Brain microvascular endothelial cell (primary cell): ENCODE measurements around the gene TMEM132E.

ENCODE experiments used
- DNase-seq: peaks from one replicate; pipeline ENCODE4 v3.0.0-alpha.2; 2020
- H3K27ac ChIP-seq: fragments of 250-450 bp; sonication (Bioruptor Pico); 2 replicates; pipeline ENCODE4 v1.5.1; 2020; ENCODE audit warnings: mild to moderate bottlenecking, moderate library complexity
- H3K27me3 ChIP-seq: fragments of 250-450 bp; sonication (Bioruptor Pico); replicated peaks from 2 replicates; pipeline ENCODE4 v1.5.1; 2020; ENCODE audit warnings: mild to moderate bottlenecking
- H3K36me3 ChIP-seq: fragments of 250-450 bp; sonication (Bioruptor Pico); replicated peaks from 2 replicates; pipeline ENCODE4 v1.5.1; 2020; ENCODE audit warnings: mild to moderate bottlenecking
- H3K4me3 ChIP-seq: 2 replicates; pipeline ENCODE4 v1.5.1; 2011; ENCODE audit warnings: low read depth, mild to moderate bottlenecking, control low read depth, low read length, moderate library complexity
- CTCF ChIP-seq: IDR thresholded peaks from 2 replicates; pipeline ENCODE4 v1.5.1; 2011; ENCODE audit warnings: low read depth, mild to moderate bottlenecking, moderate library complexity, low read length, control low read depth, inconsistent platforms; ENCODE audit errors: missing control alignments
- in situ Hi-C: cut with HindIII; loops from 2 replicates; pipeline ENCODE4 v1.10.0; 2017; ENCODE audit warnings: low sequenced_read_pairs, low pct_ligation_motif_present

TMEM132E gene

GRCh38 chr17:34586346-34586846, 7.0 kb downstream of the TMEM132E start:
- Histone ChIP-seq H3K27me3 (peaks cover 31% of the 10 kb centered on the region), H3K4me3 (no peak overlapping the region), H3K36me3 (no peaks in the 10 kb centered on the region), H3K27ac (no peak overlapping the region)
- no peak for DNase-seq
- TF ChIP-seq CTCF: no peak
- in situ Hi-C loops: no loop called here

- TF ChIP-seq CTCF: no peak
- H3K27ac ChIP-seq: no peak overlapping the region
- no peak for DNase-seq
- H3K27me3 ChIP-seq: peaks cover 13% of the 10 kb centered on the region
- in situ Hi-C loops: no loop called here
- no peaks in the 10 kb centered on the region for H3K36me3 ChIP-seq
- no peak overlapping the region for H3K4me3 ChIP-seq
Measured at GRCh38 chr17:34588266-34588665, 8.9 kb downstream of the TMEM132E start.

GRCh38 chr17:34589120-34589965, 10.0 kb downstream of the TMEM132E start:
- no peak for DNase-seq
- in situ Hi-C loops: no loop called here
- Histone ChIP-seq H3K4me3 (no peak overlapping the region), H3K27ac (no peak overlapping the region), H3K36me3 (no peaks in the 10 kb centered on the region), H3K27me3 (peaks cover 3% of the 10 kb centered on the region)
- TF ChIP-seq CTCF: no peak

- no peaks in the 10 kb centered on the region for H3K27me3 ChIP-seq
- in situ Hi-C loops: no loop called here
Measured at GRCh38 chr17:34592002-34592401, 12.6 kb downstream of the TMEM132E start.

DNA sequence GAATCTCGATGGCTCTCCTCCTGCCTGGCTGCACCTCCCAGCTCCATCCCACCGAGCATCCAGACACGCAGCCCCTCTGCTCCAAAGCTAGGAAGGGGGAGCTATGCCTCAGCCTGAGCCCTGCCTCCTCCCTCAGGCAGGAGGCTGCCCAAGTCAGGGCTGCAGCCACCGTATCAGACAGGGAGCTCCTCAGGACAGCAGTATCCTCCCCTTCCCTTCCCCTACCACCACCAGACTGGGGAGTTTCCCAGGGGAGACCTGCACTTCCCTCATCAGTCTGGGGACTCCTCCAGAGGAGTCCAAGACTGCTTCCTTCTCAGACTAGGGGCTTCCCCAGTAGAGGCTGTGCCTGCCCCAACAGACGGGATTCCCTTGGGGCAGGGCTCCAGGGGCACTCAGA, 17.5 kb downstream of the TMEM132E start:
- H3K27me3 ChIP-seq: no peaks in the 10 kb centered on the region
- no peak overlapping the region for H3K27ac ChIP-seq
- no peak for TF ChIP-seq CTCF
- no peak for DNase-seq
- in situ Hi-C loops: no loop called here
- H3K36me3 ChIP-seq: no peaks in the 10 kb centered on the region
- no peak overlapping the region for H3K4me3 ChIP-seq

More at GRCh38 chr17:34592002-34592401, 12.6 kb downstream of the TMEM132E start:
- DNase-seq: no peak
- Histone ChIP-seq H3K27ac (no peak overlapping the region), H3K36me3 (no peaks in the 10 kb centered on the region), H3K4me3 (no peak overlapping the region)
- TF ChIP-seq CTCF: no peak
